A549 (cell line): ENCODE measurements around the gene DNAH8.

Experiments used
- CEBPB ChIP-seq, 2 experiments: fragments of >200 bp in 1 of 2; sonication (Bioruptor Twin) in 1 of 2; formaldehyde crosslinking in 1 of 2; IDR thresholded peaks; 2 replicates each; pipeline ENCODE4 v1.6.1; 2012 to 2016
- CHD2 ChIP-seq: fragments of 150-350 bp; IDR thresholded peaks from 2 replicates; pipeline ENCODE4 v1.6.1; 2014; ENCODE audit warnings: low read length; ENCODE audit not compliant: partially characterized antibody
- EP300 ChIP-seq, 2 experiments: fragments of >200 bp; sonication (Bioruptor Twin); formaldehyde crosslinking; IDR thresholded peaks; 2 replicates in 1 of 2; 3 replicates in 1 of 2; pipeline ENCODE4 v1.6.1; 2016 to 2017
- ESRRA ChIP-seq: fragments of 150-350 bp; IDR thresholded peaks from 2 replicates; pipeline ENCODE4 v1.6.1; 2014; ENCODE audit warnings: mild to moderate bottlenecking, low read length, borderline replicate concordance
- FOSB ChIP-seq: fragments of 250-450 bp; sonication (Bioruptor Pico); IDR thresholded peaks from 2 replicates; pipeline ENCODE4 v1.5.0; 2020; ENCODE audit warnings: mild to moderate bottlenecking, moderate library complexity
- NFE2L2 ChIP-seq: fragments of 150-350 bp; conservative IDR thresholded peaks from 2 replicates; pipeline ENCODE4 v1.6.1; 2014; ENCODE audit warnings: low read length
- POLR2A ChIP-seq: IDR thresholded peaks from 2 replicates; pipeline ENCODE4 v1.6.1; 2012; ENCODE audit warnings: mild to moderate bottlenecking, low read length
- POLR2AphosphoS2 ChIP-seq: conservative IDR thresholded peaks from 2 replicates; pipeline ENCODE4 v1.6.1; 2012; ENCODE audit warnings: low read length, improper control_type of control experiment, inconsistent platforms
- RAD21 ChIP-seq, 2 experiments: fragments of >200 bp in 1 of 2; sonication (Bioruptor Twin) in 1 of 2; formaldehyde crosslinking in 1 of 2; IDR thresholded peaks in 1 of 2; conservative IDR thresholded peaks in 1 of 2; 2 replicates in 1 of 2; 3 replicates in 1 of 2; pipeline ENCODE4 v1.6.1; 2012 to 2018; ENCODE audit warnings: inconsistent platforms in 1 of 2
- RNF2 ChIP-seq: fragments of 200-600 bp; sonication (generic); IDR thresholded peaks from 2 replicates; pipeline ENCODE4 v1.6.1; 2016; ENCODE audit warnings: low read depth, mild to moderate bottlenecking, antibody characterized with exemption, moderate library complexity, borderline replicate concordance
- SMC3 ChIP-seq: fragments of >200 bp; sonication (Bioruptor Twin); formaldehyde crosslinking; IDR thresholded peaks from 3 replicates; pipeline ENCODE4 v1.6.1; 2018; ENCODE audit warnings: inconsistent platforms
- TF ChIP-seq, protein P1 (sequence below): fragments of 150-350 bp; IDR thresholded peaks from 2 replicates; pipeline ENCODE4 v1.6.1; 2014; ENCODE audit warnings: low read depth, mild to moderate bottlenecking, low read length
- TF ChIP-seq, protein P2 (sequence below): fragments of >200 bp; sonication (Bioruptor Twin); formaldehyde crosslinking; IDR thresholded peaks from 3 replicates; pipeline ENCODE4 v1.5.1; 2016
- TF ChIP-seq, protein P3 (sequence below): fragments of 450-650 bp; IDR thresholded peaks from 2 replicates; pipeline ENCODE4 v1.6.1; 2014; ENCODE audit warnings: antibody characterized with exemption

DNA sequence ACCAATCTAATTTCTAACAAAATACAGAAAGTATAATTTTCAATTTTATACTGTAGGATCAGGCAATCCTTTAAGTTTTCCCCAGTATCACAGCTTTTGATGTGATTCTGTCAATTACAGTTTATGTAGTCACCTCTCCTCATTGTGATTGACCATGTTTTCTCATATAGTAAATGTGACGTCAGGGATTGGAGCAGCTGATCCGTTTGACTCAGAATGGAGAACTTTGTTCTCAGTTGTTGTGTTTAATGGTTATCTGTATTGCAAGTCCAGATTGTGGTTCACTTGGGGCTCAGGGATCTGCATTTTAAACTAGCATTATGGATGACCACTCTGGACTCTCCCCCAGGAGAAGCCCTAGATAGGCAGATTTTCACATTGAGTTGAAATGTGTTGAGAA, 90.6 kb downstream of the DNAH8 start:
- TF ChIP-seq RAD21 (conservative IDR thresholded peaks at IDR 0.05 in 1 of 2, IDR thresholded peaks at IDR 0.05 in 1 of 2) (no peak), RNF2 (no peak), POLR2A (no peak), CHD2 (no peak), SMC3 (no peak), EP300 (IDR thresholded peaks at IDR 0.05) (no peak), POLR2AphosphoS2 (no peak), ESRRA (no peak), NFE2L2 (no peak), FOSB (no peak), CEBPB (IDR thresholded peaks at IDR 0.05) (no peak)
- TF ChIP-seq, protein P1, sequence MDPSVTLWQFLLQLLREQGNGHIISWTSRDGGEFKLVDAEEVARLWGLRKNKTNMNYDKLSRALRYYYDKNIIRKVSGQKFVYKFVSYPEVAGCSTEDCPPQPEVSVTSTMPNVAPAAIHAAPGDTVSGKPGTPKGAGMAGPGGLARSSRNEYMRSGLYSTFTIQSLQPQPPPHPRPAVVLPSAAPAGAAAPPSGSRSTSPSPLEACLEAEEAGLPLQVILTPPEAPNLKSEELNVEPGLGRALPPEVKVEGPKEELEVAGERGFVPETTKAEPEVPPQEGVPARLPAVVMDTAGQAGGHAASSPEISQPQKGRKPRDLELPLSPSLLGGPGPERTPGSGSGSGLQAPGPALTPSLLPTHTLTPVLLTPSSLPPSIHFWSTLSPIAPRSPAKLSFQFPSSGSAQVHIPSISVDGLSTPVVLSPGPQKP = no peak
- TF ChIP-seq, protein P2, sequence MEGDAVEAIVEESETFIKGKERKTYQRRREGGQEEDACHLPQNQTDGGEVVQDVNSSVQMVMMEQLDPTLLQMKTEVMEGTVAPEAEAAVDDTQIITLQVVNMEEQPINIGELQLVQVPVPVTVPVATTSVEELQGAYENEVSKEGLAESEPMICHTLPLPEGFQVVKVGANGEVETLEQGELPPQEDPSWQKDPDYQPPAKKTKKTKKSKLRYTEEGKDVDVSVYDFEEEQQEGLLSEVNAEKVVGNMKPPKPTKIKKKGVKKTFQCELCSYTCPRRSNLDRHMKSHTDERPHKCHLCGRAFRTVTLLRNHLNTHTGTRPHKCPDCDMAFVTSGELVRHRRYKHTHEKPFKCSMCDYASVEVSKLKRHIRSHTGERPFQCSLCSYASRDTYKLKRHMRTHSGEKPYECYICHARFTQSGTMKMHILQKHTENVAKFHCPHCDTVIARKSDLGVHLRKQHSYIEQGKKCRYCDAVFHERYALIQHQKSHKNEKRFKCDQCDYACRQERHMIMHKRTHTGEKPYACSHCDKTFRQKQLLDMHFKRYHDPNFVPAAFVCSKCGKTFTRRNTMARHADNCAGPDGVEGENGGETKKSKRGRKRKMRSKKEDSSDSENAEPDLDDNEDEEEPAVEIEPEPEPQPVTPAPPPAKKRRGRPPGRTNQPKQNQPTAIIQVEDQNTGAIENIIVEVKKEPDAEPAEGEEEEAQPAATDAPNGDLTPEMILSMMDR = no peak
- TF ChIP-seq, protein P3, sequence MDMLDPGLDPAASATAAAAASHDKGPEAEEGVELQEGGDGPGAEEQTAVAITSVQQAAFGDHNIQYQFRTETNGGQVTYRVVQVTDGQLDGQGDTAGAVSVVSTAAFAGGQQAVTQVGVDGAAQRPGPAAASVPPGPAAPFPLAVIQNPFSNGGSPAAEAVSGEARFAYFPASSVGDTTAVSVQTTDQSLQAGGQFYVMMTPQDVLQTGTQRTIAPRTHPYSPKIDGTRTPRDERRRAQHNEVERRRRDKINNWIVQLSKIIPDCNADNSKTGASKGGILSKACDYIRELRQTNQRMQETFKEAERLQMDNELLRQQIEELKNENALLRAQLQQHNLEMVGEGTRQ = no peak
